ENCODE data around the gene TNK2.

Gene TNK2

GRCh38 chr3:195886181-195887141 lies 21.9 kb downstream of the TNK2 start:
- DNase-seq (ENCODE audit: low spot score): no peak
- FAIRE-seq: no peak

GRCh38 chr3:195885036-195885891 lies 23.1 kb downstream of the TNK2 start:
- FAIRE-seq (no peak), DNase-seq (ENCODE audit: low spot score) (no peak)

GRCh38 chr3:195884691-195885035 lies 23.7 kb downstream of the TNK2 start:
- FAIRE-seq: no peak

GRCh38 chr3:195883801-195884200 lies 24.6 kb downstream of the TNK2 start:
- no peak for DNase-seq (ENCODE audit: low spot score)
- no peak for FAIRE-seq

More at GRCh38 chr3:195884691-195885035, 23.7 kb downstream of the TNK2 start:
- no peak for DNase-seq (ENCODE audit: low spot score)

GRCh38 chr3:195883160-195883559 lies 25.2 kb downstream of the TNK2 start:
- FAIRE-seq (no peak), DNase-seq (ENCODE audit: low spot score) (no peak)

- DNase-seq (ENCODE audit: low spot score): no peak
Measured at GRCh38 chr3:195882002-195882441, 26.3 kb downstream of the TNK2 start.

GRCh38 chr3:195881276-195881988 lies 26.9 kb downstream of the TNK2 start:
- no peak for FAIRE-seq
- no peak for DNase-seq (ENCODE audit: low spot score)

More at GRCh38 chr3:195882002-195882441, 26.3 kb downstream of the TNK2 start:
- FAIRE-seq: no peak

GRCh38 chr3:195880037-195880431 lies 28.3 kb downstream of the TNK2 start:
- FAIRE-seq: no peak
- no peak for DNase-seq (ENCODE audit: low spot score)

GRCh38 chr3:195879416-195880036 lies 28.8 kb downstream of the TNK2 start:
- DNase-seq (ENCODE audit: low spot score) (no peak), FAIRE-seq (no peak)

- FAIRE-seq: no peak
- DNase-seq (ENCODE audit: low spot score): no peak
Measured at GRCh38 chr3:195878424-195879274, 29.7 kb downstream of the TNK2 start.

GRCh38 chr3:195877767-195878423 lies 30.5 kb downstream of the TNK2 start:
- DNase-seq (ENCODE audit: low spot score) (no peak), FAIRE-seq (no peak)

GRCh38 chr3:195877136-195877715 lies 31.1 kb downstream of the TNK2 start:
- DNase-seq (ENCODE audit: low spot score) (no peak), FAIRE-seq (no peak)

- FAIRE-seq: no peak
- DNase-seq (ENCODE audit: low spot score): no peak
Measured at GRCh38 chr3:195876297-195877064, 31.9 kb downstream of the TNK2 start.

GRCh38 chr3:195875482-195876236 lies 32.7 kb downstream of the TNK2 start:
- DNase-seq (ENCODE audit: low spot score) (no peak), FAIRE-seq (no peak)

GRCh38 chr3:195873971-195874370 lies 34.4 kb downstream of the TNK2 start:
- peak; percentile 26 for DNase-seq (ENCODE audit: low spot score)
- FAIRE-seq: no peak

- FAIRE-seq: no peak
- no peak for DNase-seq (ENCODE audit: low spot score)
Measured at GRCh38 chr3:195873281-195873887, 35.0 kb downstream of the TNK2 start.

GRCh38 chr3:195872800-195873199 lies 35.6 kb downstream of the TNK2 start:
- no peak for FAIRE-seq
- DNase-seq (ENCODE audit: low spot score): no peak
